ENCODE data around the gene ACTMAP. TPM values are rescaled to one million over a fixed set of nuclear protein-coding genes. Genes with fewer than 3 reads are reported as not detected.
"Not testable (repeated sequence)": the region's sequence is repeated elsewhere in the genome, so short reads cannot be mapped to it uniquely, and the experiment has no call there.

ACTMAP gene
- total and polyA plus RNA-seq, 12 donors, result 3.6 to 12.8 (median 8.4) TPM

GRCh38 chr19:40735013-40735771 lies 15.1 kb downstream of the ACTMAP start:
- no peak for DNase-seq
- Histone ChIP-seq H3K36me3 (peaks cover 3 to 100% (median 57%) of the 10 kb centered on the region in 9 donors), H3K9me3 (no peaks in the 10 kb centered on the region), H3K4me3 (no peak overlapping the region), H3K27me3 (no peaks in the 10 kb centered on the region), H3K27ac (no peak overlapping the region), H3K4me1 (peaks cover 0 to 14% (median 3%) of the 10 kb centered on the region in 9 donors)
- 95 to 96% methylated on average over 11 of the region's 11 CpGs for WGBS, 2 donors
- no peak for TF ChIP-seq CTCF (IDR thresholded peaks at IDR 0.05)
- ATAC-seq, result no peak
- intact Hi-C loops (cut with DNase I), result no loop called here

GRCh38 chr19:40733149-40733548 lies 17.1 kb downstream of the ACTMAP start:
- no peak overlapping the region for H3K27ac ChIP-seq
- no peaks in the 10 kb centered on the region for H3K9me3 ChIP-seq
- no peaks in the 10 kb centered on the region for H3K27me3 ChIP-seq
- H3K4me1 ChIP-seq, result peaks cover 0 to 6% (median 0%) of the 10 kb centered on the region in 9 donors
- 91 to 93% methylated on average over 13 of the region's 13 CpGs for WGBS, 2 donors
- ATAC-seq (no peak), DNase-seq (no peak)
- peaks cover 3 to 100% (median 57%) of the 10 kb centered on the region in 9 donors for H3K36me3 ChIP-seq
- H3K4me3 ChIP-seq, result no peak overlapping the region
- intact Hi-C loops (cut with DNase I), result no loop called here
- TF ChIP-seq CTCF (IDR thresholded peaks at IDR 0.05), result no peak

GRCh38 chr19:40732304-40732703 lies 18.0 kb downstream of the ACTMAP start:
- H3K27ac ChIP-seq; H3K9me3 ChIP-seq; H3K27me3 ChIP-seq; H3K4me1 ChIP-seq; intact Hi-C loops (cut with DNase I); ATAC-seq; DNase-seq; H3K4me3 ChIP-seq: not testable (repeated sequence)
- peaks cover 6 to 100% (median 63%) of the 10 kb centered on the region in 9 donors for H3K36me3 ChIP-seq
- WGBS, 2 donors, result 98% methylated on average over 16 of the region's 16 CpGs

GRCh38 chr19:40730065-40730464 lies 20.2 kb downstream of the ACTMAP start:
- ATAC-seq; H3K27me3 ChIP-seq; H3K4me3 ChIP-seq; H3K4me1 ChIP-seq; intact Hi-C loops (cut with DNase I); H3K9me3 ChIP-seq; DNase-seq; H3K27ac ChIP-seq: not testable (repeated sequence)
- WGBS, 2 donors, result 94 to 95% methylated on average over 5 of the region's 5 CpGs
- peaks cover 8 to 100% (median 59%) of the 10 kb centered on the region in 9 donors for H3K36me3 ChIP-seq

- Histone ChIP-seq H3K9me3 (peaks cover 0 to 8% (median 0%) of the 10 kb centered on the region in 11 donors), H3K27ac (no peak overlapping the region), H3K36me3 (peaks cover 6 to 95% (median 42%) of the 10 kb centered on the region in 9 donors), H3K4me1 (peaks cover 0 to 21% (median 14%) of the 10 kb centered on the region in 9 donors), H3K4me3 (no peak overlapping the region), H3K27me3 (no peaks in the 10 kb centered on the region)
- TF ChIP-seq CTCF (IDR thresholded peaks at IDR 0.05), result no peak
- DNase-seq, result no peak
- no peak for ATAC-seq
- 96 to 98% methylated on average over 4 of the region's 4 CpGs for WGBS, 2 donors
- intact Hi-C loops (cut with DNase I), result no loop called here
Observed at GRCh38 chr19:40726279-40726678, 24.0 kb downstream of the ACTMAP start.

All from heart right ventricle (tissue), 16 donors.